Mesenchymal stem cell (in vitro differentiated cells and primary cell): ENCODE results near the gene NR5A2.

Experiments
- DNase-seq: peaks from one replicate; pipeline ENCODE4 v3.0.0-alpha.2; 2013
- H2AFZ ChIP-seq: one replicate; pipeline ENCODE4 v1.6.1; 2013; ENCODE audit warnings: low read depth, mild to moderate bottlenecking, control low read depth, inconsistent platforms, low read length, moderate library complexity
- H2AK5ac ChIP-seq: 2 replicates; pipeline ENCODE4 v1.6.1; 2013; ENCODE audit warnings: low read length, moderate library complexity, mild to moderate bottlenecking, inconsistent platforms; ENCODE audit not compliant: severe bottlenecking
- H2BK120ac ChIP-seq: one replicate; pipeline ENCODE4 v1.6.1; 2013; ENCODE audit warnings: low read depth, mild to moderate bottlenecking, inconsistent platforms, low read length, moderate library complexity
- H2BK12ac ChIP-seq, 2 experiments: one replicate each; pipeline ENCODE4 v1.6.1; 2013; ENCODE audit warnings: inconsistent platforms in 2 of 2, low read length in 2 of 2, mild to moderate bottlenecking in 2 of 2, moderate library complexity in 2 of 2, control low read depth in 1 of 2
- H2BK15ac ChIP-seq: one replicate; pipeline ENCODE4 v1.6.1; 2013; ENCODE audit warnings: mild to moderate bottlenecking, low read depth, inconsistent platforms; ENCODE audit not compliant: poor library complexity, severe bottlenecking
- H2BK5ac ChIP-seq: 2 replicates; pipeline ENCODE4 v1.6.1; 2013; ENCODE audit warnings: low read depth, mild to moderate bottlenecking, low read length, control low read depth, inconsistent platforms; ENCODE audit not compliant: poor library complexity, severe bottlenecking
- H3K14ac ChIP-seq, 2 experiments: one replicate each; pipeline ENCODE4 v1.6.1; 2013; ENCODE audit warnings: inconsistent platforms in 2 of 2, low read length in 2 of 2, control low read depth in 1 of 2, mild to moderate bottlenecking in 1 of 2, moderate library complexity in 1 of 2
- H3K18ac ChIP-seq, 2 experiments: one replicate each; pipeline ENCODE4 v1.6.1; 2013; ENCODE audit warnings: inconsistent platforms in 2 of 2, low read length in 2 of 2, control low read depth in 1 of 2, low read depth in 1 of 2, mild to moderate bottlenecking in 1 of 2
- H3K23ac ChIP-seq, 2 experiments: one replicate each; pipeline ENCODE4 v1.6.1; 2013; ENCODE audit warnings: inconsistent platforms in 2 of 2, low read length in 2 of 2, mild to moderate bottlenecking in 2 of 2, moderate library complexity in 2 of 2, control low read depth in 1 of 2
- H3K27ac ChIP-seq: 2 replicates; pipeline ENCODE4 v1.5.1; 2013; ENCODE audit warnings: mild to moderate bottlenecking, moderate library complexity, low read length, control low read depth, inconsistent platforms; ENCODE audit not compliant: poor library complexity, severe bottlenecking
- H3K27me3 ChIP-seq, 2 experiments: 2 replicates each; pipeline versions ENCODE4 v1.6.1 to v1.7.0; 2013; ENCODE audit warnings: low read length in 2 of 2, mild to moderate bottlenecking in 2 of 2, moderate library complexity in 2 of 2, control low read depth in 1 of 2, inconsistent platforms in 1 of 2; ENCODE audit not compliant: control insufficient read depth in 1 of 2, insufficient read depth in 1 of 2
- H3K36me3 ChIP-seq, 2 experiments: 2 replicates each; pipeline versions ENCODE4 v1.6.1 to v1.7.0; 2013; ENCODE audit warnings: low read length in 2 of 2, control low read depth in 1 of 2, inconsistent platforms in 1 of 2, low read depth in 1 of 2, mild to moderate bottlenecking in 1 of 2; ENCODE audit not compliant: insufficient read depth in 2 of 2, control insufficient read depth in 1 of 2
- H3K4ac ChIP-seq, 2 experiments: one replicate each; pipeline ENCODE4 v1.6.1; 2013; ENCODE audit warnings: inconsistent platforms in 2 of 2, low read length in 2 of 2, mild to moderate bottlenecking in 2 of 2, moderate library complexity in 2 of 2, control low read depth in 1 of 2, low read depth in 1 of 2
- H3K4me1 ChIP-seq: 2 replicates; pipeline ENCODE4 v1.6.1; 2013; ENCODE audit warnings: low read depth, low read length, control low read depth; ENCODE audit not compliant: control insufficient read depth, insufficient read depth
- H3K4me2 ChIP-seq: 2 replicates; pipeline ENCODE4 v1.6.1; 2013; ENCODE audit warnings: low read length, mild to moderate bottlenecking, inconsistent platforms; ENCODE audit not compliant: poor library complexity, severe bottlenecking
- H3K4me3 ChIP-seq, 2 experiments: 2 replicates each; pipeline versions ENCODE4 v1.5.1 to v1.7.0; 2013; ENCODE audit warnings: low read length in 2 of 2, mild to moderate bottlenecking in 2 of 2, control low read depth in 1 of 2, low read depth in 1 of 2; ENCODE audit not compliant: insufficient read depth in 1 of 2
- H3K79me1 ChIP-seq: replicated peaks from 2 replicates; pipeline ENCODE4 v1.6.1; 2013; ENCODE audit warnings: mild to moderate bottlenecking, control low read depth, low read length, inconsistent platforms; ENCODE audit not compliant: poor library complexity, severe bottlenecking
- H3K9ac ChIP-seq: 2 replicates; pipeline ENCODE4 v1.7.0; 2013; ENCODE audit warnings: mild to moderate bottlenecking, low read length, moderate library complexity
- H3K9me3 ChIP-seq: 2 replicates; pipeline ENCODE4 v1.7.0; 2013; ENCODE audit warnings: mild to moderate bottlenecking, low read length; ENCODE audit not compliant: control insufficient read depth
- H4K8ac ChIP-seq: one replicate; pipeline ENCODE4 v1.6.1; 2013; ENCODE audit warnings: inconsistent platforms, mild to moderate bottlenecking, low read length, moderate library complexity
- H4K91ac ChIP-seq: one replicate; pipeline ENCODE4 v1.6.1; 2013; ENCODE audit warnings: mild to moderate bottlenecking, low read length, inconsistent platforms
- WGBS: methylation state at CpG from one replicate; pipeline ENCODE4 v1.1.7; 2013; ENCODE audit warnings: mixed read lengths; 5-methylcytosine and 5-hydroxymethylcytosine counted together

NR5A2 gene

GRCh38 chr1:200180821-200181220 lies 153.3 kb downstream of the NR5A2 start:
- no peak overlapping the region for H3K9ac ChIP-seq
- DNase-seq = peak; percentile 62
- H2AK5ac ChIP-seq = no peak overlapping the region
- no peak overlapping the region for H3K27ac ChIP-seq
- H4K91ac ChIP-seq = no peak overlapping the region
- no peak overlapping the region for H2BK15ac ChIP-seq
- H3K4me3 ChIP-seq = no peak overlapping the region
- 49% methylated on average over 4 of the region's 4 CpGs for WGBS
- H2BK120ac ChIP-seq = no peak overlapping the region
- no peak overlapping the region for H3K14ac ChIP-seq
- no peaks in the 10 kb centered on the region for H3K79me1 ChIP-seq
- H4K8ac ChIP-seq = no peak overlapping the region
- no peak overlapping the region for H3K4ac ChIP-seq
- H3K27me3 ChIP-seq = no peaks in the 10 kb centered on the region
- no peak overlapping the region for H3K4me2 ChIP-seq
- H3K4me1 ChIP-seq = peaks cover 7% of the 10 kb centered on the region
- no peaks in the 10 kb centered on the region for H3K36me3 ChIP-seq
- no peak overlapping the region for H2AFZ ChIP-seq
- no peak overlapping the region for H2BK5ac ChIP-seq
- H3K9me3 ChIP-seq = no peaks in the 10 kb centered on the region
- no peak overlapping the region for H3K18ac ChIP-seq
- H3K23ac ChIP-seq = no peak overlapping the region
- H2BK12ac ChIP-seq = no peak overlapping the region

DNA sequence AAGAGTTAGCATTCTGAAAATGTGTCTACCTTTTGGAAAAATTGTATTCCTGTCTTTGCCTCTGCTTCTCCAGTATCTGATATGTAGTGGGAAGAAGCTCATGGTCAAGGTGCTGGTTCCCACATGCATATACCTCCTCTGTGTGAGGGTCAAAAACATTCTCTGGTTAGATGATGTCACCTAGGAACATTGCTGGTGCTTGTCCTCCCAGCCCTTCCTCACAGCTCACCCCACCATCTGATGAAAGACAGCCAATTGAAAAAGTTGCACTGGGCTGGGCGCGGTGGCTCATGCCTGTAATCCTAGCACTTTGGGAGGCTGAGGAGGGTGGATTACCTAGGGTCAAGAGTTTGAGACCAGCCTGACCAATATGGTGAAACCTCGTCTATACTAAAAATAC lies 154.4 kb downstream of the NR5A2 start:
- H3K27ac ChIP-seq = no peak overlapping the region
- H3K18ac ChIP-seq = no peak overlapping the region
- H2BK5ac ChIP-seq = no peak overlapping the region
- WGBS = 100% methylated on average over 3 of the region's 3 CpGs
- H3K4me2 ChIP-seq = no peak overlapping the region
- no peaks in the 10 kb centered on the region for H3K9me3 ChIP-seq
- no peak overlapping the region for H2AFZ ChIP-seq
- no peaks in the 10 kb centered on the region for H3K36me3 ChIP-seq
- peak overlapping the region in 1 of 2 experiments; percentile 70 for H2BK12ac ChIP-seq
- no peak for DNase-seq
- no peaks in the 10 kb centered on the region for H3K79me1 ChIP-seq
- no peak overlapping the region for H2AK5ac ChIP-seq
- no peak overlapping the region for H4K8ac ChIP-seq
- H4K91ac ChIP-seq = no peak overlapping the region
- no peak overlapping the region for H3K23ac ChIP-seq
- peaks cover 7% of the 10 kb centered on the region for H3K4me1 ChIP-seq
- H3K27me3 ChIP-seq = no peaks in the 10 kb centered on the region
- H3K4me3 ChIP-seq = no peak overlapping the region
- H3K14ac ChIP-seq = peak overlapping the region in 1 of 2 experiments; percentile 67
- no peak overlapping the region for H2BK15ac ChIP-seq
- H2BK120ac ChIP-seq = no peak overlapping the region
- no peak overlapping the region for H3K9ac ChIP-seq
- H3K4ac ChIP-seq = no peak overlapping the region

- Histone ChIP-seq H2AK5ac (no peak overlapping the region), H3K9me3 (no peaks in the 10 kb centered on the region), H2AFZ (no peak overlapping the region), H4K91ac (no peak overlapping the region), H2BK15ac (no peak overlapping the region), H3K4ac (no peak overlapping the region), H3K27me3 (no peaks in the 10 kb centered on the region), H3K27ac (no peak overlapping the region), H2BK12ac (no peak overlapping the region), H3K14ac (no peak overlapping the region), H2BK120ac (no peak overlapping the region), H4K8ac (no peak overlapping the region), H3K4me3 (no peak overlapping the region), H3K4me1 (peaks cover 7% of the 10 kb centered on the region), H3K79me1 (no peaks in the 10 kb centered on the region), H3K18ac (peak overlapping the region in 1 of 2 experiments; percentile 14), H2BK5ac (no peak overlapping the region), H3K23ac (no peak overlapping the region), H3K9ac (no peak overlapping the region), H3K36me3 (no peaks in the 10 kb centered on the region), H3K4me2 (no peak overlapping the region)
- WGBS = 86% methylated on average over 7 of the region's 7 CpGs
- DNase-seq = no peak
Observed at GRCh38 chr1:200182701-200183100, 155.2 kb downstream of the NR5A2 start.

GRCh38 chr1:200183637-200184036 lies 156.1 kb downstream of the NR5A2 start:
- no peak for DNase-seq
- no peak overlapping the region for H3K4ac ChIP-seq
- no peak overlapping the region for H3K18ac ChIP-seq
- WGBS = 100% methylated on average over 1 of the region's 2 CpGs
- no peak overlapping the region for H2AFZ ChIP-seq
- H3K4me3 ChIP-seq = no peak overlapping the region
- H4K91ac ChIP-seq = no peak overlapping the region
- no peaks in the 10 kb centered on the region for H3K27me3 ChIP-seq
- no peak overlapping the region for H2BK15ac ChIP-seq
- no peaks in the 10 kb centered on the region for H3K79me1 ChIP-seq
- H3K9me3 ChIP-seq = no peaks in the 10 kb centered on the region
- H3K9ac ChIP-seq = no peak overlapping the region
- H2BK120ac ChIP-seq = no peak overlapping the region
- no peak overlapping the region for H3K14ac ChIP-seq
- no peak overlapping the region for H2BK12ac ChIP-seq
- H3K23ac ChIP-seq = no peak overlapping the region
- no peak overlapping the region for H2AK5ac ChIP-seq
- H3K4me1 ChIP-seq = peaks cover 7% of the 10 kb centered on the region
- H3K27ac ChIP-seq = no peak overlapping the region
- no peak overlapping the region for H4K8ac ChIP-seq
- H3K4me2 ChIP-seq = no peak overlapping the region
- H2BK5ac ChIP-seq = no peak overlapping the region
- no peaks in the 10 kb centered on the region for H3K36me3 ChIP-seq
